IPS-18a (cell line): ENCODE results near the gene PRKN.

ENCODE experiments used
- H3K27ac ChIP-seq: one replicate; pipeline ENCODE4 v1.5.1; 2013; ENCODE audit warnings: low read length
- H3K27me3 ChIP-seq: one replicate; pipeline ENCODE4 v1.6.1; 2013; ENCODE audit warnings: mild to moderate bottlenecking, low read length; ENCODE audit not compliant: control insufficient read depth, insufficient read depth
- H3K36me3 ChIP-seq: one replicate; pipeline ENCODE4 v1.6.1; 2013; ENCODE audit warnings: low read depth, low read length; ENCODE audit not compliant: control insufficient read depth
- H3K4me1 ChIP-seq: one replicate; pipeline ENCODE4 v1.6.1; 2013; ENCODE audit warnings: low read depth, low read length; ENCODE audit not compliant: control insufficient read depth
- H3K4me3 ChIP-seq: one replicate; pipeline ENCODE4 v1.5.1; 2013; ENCODE audit warnings: low read length
- H3K9ac ChIP-seq: one replicate; pipeline ENCODE4 v1.6.1; 2013; ENCODE audit warnings: mild to moderate bottlenecking, low read length, moderate library complexity
- H3K9me3 ChIP-seq: one replicate; pipeline ENCODE4 v1.6.1; 2013; ENCODE audit warnings: low read depth, low read length; ENCODE audit not compliant: control insufficient read depth

Gene PRKN

GRCh38 chr6:162273986-162274385, 453.6 kb downstream of the PRKN start:
- Histone ChIP-seq H3K27me3 (no peaks in the 10 kb centered on the region), H3K9me3 (no peaks in the 10 kb centered on the region), H3K27ac (no peak overlapping the region)

GRCh38 chr6:162271922-162272321, 455.6 kb downstream of the PRKN start:
- Histone ChIP-seq H3K4me3 (no peak overlapping the region), H3K27ac (no peak overlapping the region), H3K4me1 (no peaks in the 10 kb centered on the region), H3K9me3 (no peaks in the 10 kb centered on the region), H3K27me3 (no peaks in the 10 kb centered on the region), H3K36me3 (no peaks in the 10 kb centered on the region), H3K9ac (no peak overlapping the region)

More at GRCh38 chr6:162273986-162274385, 453.6 kb downstream of the PRKN start:
- Histone ChIP-seq H3K9ac (no peak overlapping the region), H3K36me3 (no peaks in the 10 kb centered on the region), H3K4me1 (no peaks in the 10 kb centered on the region), H3K4me3 (no peak overlapping the region)

GRCh38 chr6:162270966-162271365, 456.6 kb downstream of the PRKN start:
- Histone ChIP-seq H3K4me1 (no peaks in the 10 kb centered on the region), H3K27me3 (no peaks in the 10 kb centered on the region), H3K27ac (no peak overlapping the region), H3K9ac (no peak overlapping the region), H3K9me3 (no peaks in the 10 kb centered on the region), H3K4me3 (no peak overlapping the region), H3K36me3 (no peaks in the 10 kb centered on the region)

- no peaks in the 10 kb centered on the region for H3K27me3 ChIP-seq
- H3K36me3 ChIP-seq, result no peaks in the 10 kb centered on the region
- H3K9ac ChIP-seq, result no peak overlapping the region
- no peak overlapping the region for H3K27ac ChIP-seq
- no peak overlapping the region for H3K4me3 ChIP-seq
- H3K4me1 ChIP-seq, result no peaks in the 10 kb centered on the region
- H3K9me3 ChIP-seq, result no peaks in the 10 kb centered on the region
Measured at GRCh38 chr6:162267641-162268040, 459.9 kb downstream of the PRKN start.

GRCh38 chr6:162267126-162267525, 460.4 kb downstream of the PRKN start:
- Histone ChIP-seq H3K36me3 (no peaks in the 10 kb centered on the region), H3K27me3 (no peaks in the 10 kb centered on the region), H3K4me1 (no peaks in the 10 kb centered on the region), H3K27ac (no peak overlapping the region), H3K4me3 (no peak overlapping the region), H3K9me3 (no peaks in the 10 kb centered on the region), H3K9ac (no peak overlapping the region)

- H3K36me3 ChIP-seq, result no peaks in the 10 kb centered on the region
- H3K27ac ChIP-seq, result no peak overlapping the region
- H3K27me3 ChIP-seq, result no peaks in the 10 kb centered on the region
- no peaks in the 10 kb centered on the region for H3K4me1 ChIP-seq
- H3K9ac ChIP-seq, result no peak overlapping the region
- H3K9me3 ChIP-seq, result no peaks in the 10 kb centered on the region
- no peak overlapping the region for H3K4me3 ChIP-seq
Measured at GRCh38 chr6:162264581-162264980, 463.0 kb downstream of the PRKN start.

- Histone ChIP-seq H3K9me3 (no peaks in the 10 kb centered on the region), H3K27ac (no peak overlapping the region), H3K9ac (no peak overlapping the region), H3K4me1 (no peaks in the 10 kb centered on the region), H3K4me3 (no peak overlapping the region), H3K27me3 (no peaks in the 10 kb centered on the region), H3K36me3 (no peaks in the 10 kb centered on the region)
Measured at GRCh38 chr6:162262466-162263196, 464.9 kb downstream of the PRKN start.

GRCh38 chr6:162261598-162261997, 466.0 kb downstream of the PRKN start:
- no peaks in the 10 kb centered on the region for H3K4me1 ChIP-seq
- H3K27me3 ChIP-seq, result no peaks in the 10 kb centered on the region
- no peak overlapping the region for H3K9ac ChIP-seq
- no peaks in the 10 kb centered on the region for H3K9me3 ChIP-seq
- H3K27ac ChIP-seq, result no peak overlapping the region
- no peaks in the 10 kb centered on the region for H3K36me3 ChIP-seq
- no peak overlapping the region for H3K4me3 ChIP-seq

GRCh38 chr6:162260027-162260426, 467.5 kb downstream of the PRKN start:
- Histone ChIP-seq H3K36me3 (no peaks in the 10 kb centered on the region), H3K27me3 (no peaks in the 10 kb centered on the region), H3K9ac (no peak overlapping the region), H3K4me1 (no peaks in the 10 kb centered on the region), H3K27ac (no peak overlapping the region), H3K4me3 (no peak overlapping the region), H3K9me3 (no peaks in the 10 kb centered on the region)

GRCh38 chr6:162258647-162259046, 468.9 kb downstream of the PRKN start:
- Histone ChIP-seq H3K36me3 (no peaks in the 10 kb centered on the region), H3K27me3 (no peaks in the 10 kb centered on the region), H3K27ac (no peak overlapping the region), H3K4me3 (no peak overlapping the region), H3K4me1 (no peaks in the 10 kb centered on the region), H3K9ac (no peak overlapping the region), H3K9me3 (no peaks in the 10 kb centered on the region)

GRCh38 chr6:162256361-162256760, 471.2 kb downstream of the PRKN start:
- Histone ChIP-seq H3K9ac (no peak overlapping the region), H3K4me1 (no peaks in the 10 kb centered on the region), H3K27me3 (no peaks in the 10 kb centered on the region), H3K9me3 (no peaks in the 10 kb centered on the region), H3K27ac (no peak overlapping the region), H3K4me3 (no peak overlapping the region), H3K36me3 (no peaks in the 10 kb centered on the region)

- Histone ChIP-seq H3K27me3 (no peaks in the 10 kb centered on the region), H3K9ac (no peak overlapping the region), H3K4me3 (no peak overlapping the region), H3K36me3 (no peaks in the 10 kb centered on the region), H3K4me1 (no peaks in the 10 kb centered on the region), H3K27ac (no peak overlapping the region), H3K9me3 (no peaks in the 10 kb centered on the region)
Measured at GRCh38 chr6:162251257-162251656, 476.3 kb downstream of the PRKN start.
